NCI-H345 treated with DMSO at 0.1 percent for 48 hours (cell line): ENCODE results near the gene PUM2.
"Not testable (repeated sequence)": the region's sequence is repeated elsewhere in the genome, so short reads cannot be mapped to it uniquely, and the experiment has no call there.

Experiments used
- DNase-seq: peaks from one replicate; lab custom pipeline; 2025; ENCODE audit not compliant: unreplicated experiment; lab: John Stamatoyannopoulos, UW

The PUM2 gene

GRCh38 chr2:20236496-20236895 lies 114.1 kb downstream of the PUM2 start:
- DNase-seq: no peak

GRCh38 chr2:20235655-20236305 lies 114.9 kb downstream of the PUM2 start:
- no peak for DNase-seq

GRCh38 chr2:20234597-20234996 lies 116.0 kb downstream of the PUM2 start:
- not testable (repeated sequence) for DNase-seq

- no peak for DNase-seq
Observed at GRCh38 chr2:20232837-20233207, 117.8 kb downstream of the PUM2 start.

- DNase-seq: peak; percentile 55
Observed at GRCh38 chr2:20231598-20232026, 119.0 kb downstream of the PUM2 start.

- no peak for DNase-seq
Observed at GRCh38 chr2:20231159-20231558, 119.5 kb downstream of the PUM2 start.

- DNase-seq: no peak
Observed at GRCh38 chr2:20230114-20230425, 120.6 kb downstream of the PUM2 start.

GRCh38 chr2:20229322-20230113 lies 121.1 kb downstream of the PUM2 start:
- DNase-seq: no peak

- no peak for DNase-seq
Observed at GRCh38 chr2:20227894-20228505, 122.6 kb downstream of the PUM2 start.

- DNase-seq: no peak
Observed at GRCh38 chr2:20226152-20226545, 124.5 kb downstream of the PUM2 start.

GRCh38 chr2:20225294-20226151 lies 125.1 kb downstream of the PUM2 start:
- peak; percentile 67 for DNase-seq

- DNase-seq: peak; percentile 34
Observed at GRCh38 chr2:20224716-20225293, 125.8 kb downstream of the PUM2 start, which contains the start of gene SDC1. SDC1 (minus strand) TSS chr2:20225130; CDS start chr2:20224867, 263 bp downstream.

GRCh38 chr2:20224164-20224715 lies 126.4 kb downstream of the PUM2 start:
- DNase-seq: no peak

GRCh38 chr2:20223407-20224163 lies 127.1 kb downstream of the PUM2 start:
- DNase-seq: peak; percentile 62

GRCh38 chr2:20222769-20223406 lies 127.8 kb downstream of the PUM2 start:
- DNase-seq: peak; percentile 62

GRCh38 chr2:20222014-20222768 lies 128.5 kb downstream of the PUM2 start:
- no peak for DNase-seq

GRCh38 chr2:20221555-20221973 lies 129.1 kb downstream of the PUM2 start:
- DNase-seq: no peak

- DNase-seq: no peak
Observed at GRCh38 chr2:20220806-20221554, 129.7 kb downstream of the PUM2 start.
